HG03442 (cell line): Measurements from ENCODE around the gene NCK1.
"Not testable (repeated sequence)": the region's sequence is repeated elsewhere in the genome, so short reads cannot be mapped to it uniquely, and the experiment has no call there.

Experiments
- ATAC-seq: cut with Tn5 transposase; IDR thresholded peaks from one replicate; pipeline ENCODE4 v1.9.1; 2021; ENCODE audit warnings: mild to moderate bottlenecking, moderate library complexity; ENCODE audit not compliant: unreplicated experiment

NCK1 gene

DNA sequence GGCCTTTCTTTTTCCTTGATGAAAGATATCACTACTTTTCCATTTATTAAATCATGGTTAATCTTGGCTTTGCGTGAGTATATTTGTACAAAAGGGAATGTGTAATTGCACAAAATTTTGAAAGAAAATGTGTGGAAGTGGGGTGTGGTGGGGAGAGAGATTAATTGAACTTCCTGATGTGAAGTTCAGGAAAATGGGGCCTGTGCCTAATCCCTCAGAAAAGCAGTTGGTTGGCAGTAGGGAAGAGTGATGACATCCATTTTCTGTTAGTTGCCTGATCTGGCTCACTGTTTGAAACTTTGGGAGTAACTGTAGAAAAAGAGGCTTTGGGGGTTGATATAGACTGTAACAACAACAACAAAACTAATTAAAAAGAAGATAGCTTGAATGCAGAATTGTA is 85.0 kb downstream of the NCK1 start:
- ATAC-seq, result no peak

- no peak for ATAC-seq
Measured at GRCh38 chr3:136947477-136947876, 85.5 kb downstream of the NCK1 start.

GRCh38 chr3:136949146-136949545 is 87.1 kb downstream of the NCK1 start:
- ATAC-seq, result no peak

DNA sequence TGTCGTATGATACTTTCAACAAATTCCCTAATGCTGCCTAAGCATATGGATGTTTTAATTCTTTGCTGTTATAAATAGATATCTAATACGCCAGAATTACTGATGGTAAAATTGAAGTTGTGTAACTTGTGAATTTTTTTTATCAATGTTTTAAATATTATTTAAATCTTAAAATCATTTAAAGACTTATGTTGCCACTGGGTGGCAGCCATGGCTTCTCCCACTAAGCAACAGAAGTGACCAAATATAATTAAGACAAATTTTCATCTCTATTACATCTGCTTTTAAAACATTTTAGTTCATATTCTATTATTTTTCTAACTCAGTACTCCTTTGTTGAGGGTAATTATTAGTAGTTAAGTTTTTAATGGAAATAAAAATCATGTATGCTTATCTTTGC is 87.7 kb downstream of the NCK1 start:
- no peak for ATAC-seq

GRCh38 chr3:136950623-136951022 is 88.6 kb downstream of the NCK1 start:
- ATAC-seq, result no peak

- no peak for ATAC-seq
Measured at GRCh38 chr3:136952292-136952691, 90.3 kb downstream of the NCK1 start.

DNA sequence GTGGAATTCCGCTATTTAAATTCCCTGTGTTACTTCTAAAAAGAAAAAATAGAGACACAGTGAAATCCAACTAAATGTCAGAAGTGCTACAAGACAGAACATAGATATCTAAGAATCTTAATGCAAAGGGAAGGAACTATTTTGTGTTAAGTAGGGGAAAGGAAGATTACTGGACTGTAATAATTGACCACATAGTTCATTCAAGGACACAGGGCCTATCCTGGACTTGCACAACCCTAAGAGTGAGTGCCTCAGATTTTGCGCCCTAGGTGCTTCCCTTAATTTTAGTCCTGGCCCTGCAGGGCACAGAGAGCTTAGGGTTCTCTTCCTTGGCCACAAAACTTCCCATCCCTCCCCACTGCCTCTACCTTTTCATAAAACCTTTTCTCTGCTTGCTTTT is 92.2 kb downstream of the NCK1 start:
- ATAC-seq, result no peak

GRCh38 chr3:136954980-136955780 is 93.2 kb downstream of the NCK1 start:
- ATAC-seq, result no peak

- no peak for ATAC-seq
Measured at GRCh38 chr3:136955813-136956212, 93.8 kb downstream of the NCK1 start.

DNA sequence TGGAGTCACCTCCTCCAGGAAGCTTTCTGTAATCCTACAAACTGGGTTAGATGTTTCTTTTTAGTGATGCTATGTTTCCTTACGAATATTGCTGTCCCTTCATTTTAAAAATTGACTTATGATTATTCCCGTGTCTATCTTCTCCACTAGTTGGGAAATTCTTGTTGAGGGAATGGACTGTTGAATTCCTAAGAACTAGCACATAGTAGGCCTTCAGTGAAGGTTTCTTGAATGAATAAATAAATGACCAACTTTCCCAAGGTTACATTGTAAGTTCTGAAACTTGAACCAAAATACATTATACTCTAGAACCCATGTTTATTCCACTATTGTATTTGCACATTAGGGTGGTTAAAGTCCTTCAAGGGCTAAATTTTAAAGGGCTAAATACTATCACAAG is 95.0 kb downstream of the NCK1 start:
- ATAC-seq, result no peak

GRCh38 chr3:136957751-136958288 is 95.8 kb downstream of the NCK1 start, which contains the start of gene IL20RB:
Gene IL20RB (plus strand): TSS chr3:136957983. CDS start chr3:136958114, 131 bp downstream.
- no peak for ATAC-seq

- ATAC-seq, result no peak
Measured at GRCh38 chr3:136958939-136959338, 96.9 kb downstream of the NCK1 start.

- no peak for ATAC-seq
Measured at GRCh38 chr3:136959599-136959998, 97.6 kb downstream of the NCK1 start.

GRCh38 chr3:136960838-136961836 is 99.1 kb downstream of the NCK1 start:
- ATAC-seq, result no peak

DNA sequence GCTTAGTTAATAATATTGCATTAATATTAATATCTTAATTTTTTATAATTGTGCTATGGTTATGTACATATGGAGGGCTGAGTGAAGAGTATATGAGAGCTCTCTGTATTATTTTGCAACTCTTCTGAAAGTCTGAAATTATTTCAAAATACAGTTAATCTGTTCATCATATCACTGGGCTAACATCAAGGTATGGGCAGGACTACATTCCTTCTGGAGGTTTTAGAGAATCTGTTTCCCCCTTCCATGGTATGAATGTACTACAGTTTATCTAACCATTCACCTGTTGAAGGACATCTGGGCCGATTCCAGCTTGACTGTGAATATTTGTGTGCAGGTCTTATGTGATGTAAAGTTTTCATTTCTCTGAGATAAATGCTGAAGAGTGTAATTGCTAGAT is 100.9 kb downstream of the NCK1 start:
- ATAC-seq, result no peak

DNA sequence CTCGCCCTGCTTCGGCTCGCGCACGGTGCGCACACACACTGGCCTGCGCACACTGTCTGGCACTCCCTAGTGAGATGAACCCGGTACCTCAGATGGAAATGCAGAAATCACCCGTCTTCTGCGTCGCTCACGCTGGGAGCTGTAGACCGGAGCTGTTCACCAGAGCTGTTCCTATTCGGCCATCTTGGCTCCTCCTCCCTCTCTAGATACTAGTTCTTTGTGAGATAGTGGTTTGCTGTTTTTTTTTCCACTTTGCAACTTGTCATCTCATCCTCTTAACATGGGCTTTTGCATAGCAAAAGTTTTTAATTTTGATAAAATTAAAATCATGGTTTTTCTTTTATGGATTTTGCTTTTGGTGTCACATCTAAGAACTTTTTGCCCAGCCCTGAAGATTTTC is 107.5 kb downstream of the NCK1 start:
- not testable (repeated sequence) for ATAC-seq

DNA sequence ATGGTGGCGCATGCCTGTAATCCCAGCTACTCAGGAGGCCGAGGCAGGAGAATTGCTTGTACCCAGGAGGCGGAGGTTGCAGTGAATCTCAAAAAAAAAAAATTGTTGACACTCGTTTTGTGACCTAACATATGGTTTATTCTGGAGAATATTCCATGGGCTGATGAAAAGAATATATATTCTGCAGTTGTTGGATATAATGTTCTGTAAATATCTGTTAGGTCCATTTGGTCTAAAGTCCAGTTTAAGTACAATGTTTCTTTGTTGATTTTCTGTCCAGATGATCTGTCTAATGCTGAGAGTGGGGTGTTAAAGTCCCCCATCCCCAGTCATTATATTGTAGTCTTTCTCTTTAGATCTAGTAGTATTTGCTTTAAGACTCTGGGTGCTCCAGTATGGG is 111.3 kb downstream of the NCK1 start:
- no peak for ATAC-seq

GRCh38 chr3:136974670-136975069 is 112.7 kb downstream of the NCK1 start:
- no peak for ATAC-seq

GRCh38 chr3:136979204-136979603 is 117.2 kb downstream of the NCK1 start:
- ATAC-seq, result no peak

DNA sequence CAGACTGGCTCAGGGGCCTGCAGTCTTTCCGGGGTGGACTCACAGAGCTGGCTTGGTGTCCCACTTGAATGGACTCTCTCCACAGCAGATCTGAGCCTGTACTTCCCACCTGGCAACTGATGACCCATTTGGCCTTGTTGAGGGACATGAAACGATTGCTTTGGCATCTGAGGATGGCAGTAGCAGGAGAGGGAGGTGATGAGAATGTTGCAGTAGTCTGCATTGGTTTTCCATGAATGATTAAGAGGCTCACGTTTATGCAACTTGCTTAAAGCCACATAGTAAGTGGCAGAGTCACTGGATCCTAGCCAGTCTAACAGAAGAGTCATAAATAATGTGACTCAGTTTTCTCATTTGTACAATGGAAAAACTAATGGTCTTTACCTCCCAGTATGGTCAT is 117.7 kb downstream of the NCK1 start:
- no peak for ATAC-seq

DNA sequence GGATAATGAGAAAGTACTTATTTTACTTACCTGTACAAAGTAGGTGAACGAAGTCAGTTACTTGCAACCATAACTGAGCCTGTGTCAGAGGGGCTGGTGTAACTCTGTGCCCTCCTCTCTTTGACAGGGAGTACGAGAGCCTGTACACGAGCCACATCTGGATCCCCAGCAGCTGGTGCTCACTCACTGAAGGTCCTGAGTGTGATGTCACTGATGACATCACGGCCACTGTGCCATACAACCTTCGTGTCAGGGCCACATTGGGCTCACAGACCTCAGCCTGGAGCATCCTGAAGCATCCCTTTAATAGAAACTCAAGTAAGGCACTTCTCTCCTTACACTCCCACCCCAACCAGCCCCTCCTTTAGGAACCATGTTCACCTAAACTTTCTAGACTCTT is 120.0 kb downstream of the NCK1 start:
- no peak for ATAC-seq
